GM23248 (cell line): ENCODE data around the gene CC2D2A.

Experiments
- EZH2 ChIP-seq: fragments of 200-600 bp; sonication (generic); IDR thresholded peaks from 2 replicates; pipeline ENCODE4 v1.6.1; 2018; ENCODE audit warnings: antibody characterized with exemption, mild to moderate bottlenecking; ENCODE audit not compliant: insufficient read depth, poor library complexity, severe bottlenecking
- EZH2phosphoT487 ChIP-seq: fragments of 200-600 bp; sonication (generic); IDR thresholded peaks from 2 replicates; pipeline ENCODE4 v1.6.1; 2018; ENCODE audit warnings: antibody characterized with exemption, moderate library complexity, mild to moderate bottlenecking, low read depth; ENCODE audit not compliant: insufficient read depth

GRCh38 chr4:15481961-15482745, 12.5 kb downstream of the CC2D2A start:
- TF ChIP-seq EZH2phosphoT487 (no peak), EZH2 (no peak)
